Hematopoietic multipotent progenitor cell treated with erythropoietin and hydrocortisone succinate and interleukin-3 and kit ligand, for 15 days (in vitro differentiated cells): ENCODE measurements around the gene TADA2B.
"Not testable (repeated sequence)": the region's sequence is repeated elsewhere in the genome, so short reads cannot be mapped to it uniquely, and the experiment has no call there.

Experiments used
- DNase-seq: peaks from one replicate; pipeline ENCODE4 v3.0.0-alpha.2; 2015; ENCODE audit warnings: low spot score

TADA2B gene

DNA sequence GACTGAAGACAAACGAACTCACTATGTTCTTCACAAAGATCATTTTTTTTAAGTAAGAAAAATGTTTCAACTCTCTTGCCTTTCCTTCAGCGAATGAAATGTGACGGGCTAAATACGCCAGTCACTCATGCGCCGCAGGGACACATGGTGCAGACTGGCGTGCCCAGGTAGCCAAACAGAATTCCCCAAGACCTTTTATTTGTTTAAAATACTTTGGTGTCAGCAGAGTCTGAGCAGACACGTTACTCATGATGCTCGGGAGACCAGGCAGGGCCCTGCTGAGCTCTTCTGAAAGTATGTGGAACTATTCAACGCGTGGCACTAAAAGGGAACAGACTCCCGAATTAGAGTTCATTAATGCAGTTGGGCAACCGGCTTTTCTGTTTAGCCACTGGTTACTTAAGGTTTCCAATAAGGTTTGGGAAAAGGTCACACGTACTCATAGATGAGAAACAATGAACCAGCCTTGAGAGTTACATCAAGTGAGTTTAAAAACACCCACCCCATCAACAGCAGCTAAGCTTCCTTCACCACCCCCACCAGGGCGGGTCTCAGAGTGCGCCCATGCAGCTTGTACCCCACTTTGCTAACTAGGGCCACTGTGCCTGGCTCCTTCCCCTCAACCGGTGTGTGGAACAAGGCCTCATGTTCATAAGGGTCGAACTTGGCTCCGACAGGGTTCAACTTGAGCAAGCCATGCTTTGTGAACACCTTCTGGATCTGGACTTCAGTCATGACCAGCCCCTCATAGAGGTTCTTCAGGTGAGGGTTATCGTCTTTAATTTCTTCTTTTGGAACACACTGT, 17.4 kb downstream of the TADA2B start:
- DNase-seq = no peak

DNA sequence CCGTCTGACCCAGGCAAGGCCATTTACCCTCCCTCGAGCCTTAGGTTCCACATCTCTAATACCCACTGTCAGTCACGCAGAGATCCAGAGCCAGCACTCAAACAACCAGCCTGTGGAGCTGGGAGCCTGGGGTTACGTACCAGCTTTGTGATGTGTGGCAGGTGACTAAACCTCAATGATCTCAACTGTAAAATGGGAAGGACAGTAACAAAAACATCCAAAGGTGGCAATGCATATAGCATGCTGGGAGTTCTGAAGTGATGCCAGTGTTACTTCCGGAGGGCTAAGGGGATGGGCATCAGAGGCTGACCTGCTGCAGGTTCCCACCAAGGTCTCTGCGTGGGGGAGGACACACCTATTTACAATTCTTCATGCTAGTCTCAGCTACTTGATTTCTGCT, 18.6 kb downstream of the TADA2B start:
- no peak for DNase-seq

DNA sequence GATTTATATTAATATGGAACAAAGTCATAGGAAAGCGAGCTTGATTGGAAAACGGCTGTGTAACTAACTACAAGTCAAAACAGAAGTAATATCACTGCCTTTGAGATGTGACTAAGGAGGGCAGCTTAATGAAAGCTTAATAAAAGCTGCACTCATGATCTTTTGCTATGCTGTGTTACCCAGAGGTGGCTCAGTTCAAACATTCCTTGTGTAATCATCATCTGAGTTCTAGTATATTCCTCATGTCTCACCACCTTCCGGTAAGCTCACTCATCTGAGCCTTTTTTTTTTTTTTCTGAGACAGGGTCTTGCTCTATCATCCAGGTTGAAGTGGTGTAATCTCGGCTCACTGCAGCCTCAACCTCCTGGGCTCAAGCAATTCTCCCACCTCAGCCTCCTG, 19.6 kb downstream of the TADA2B start:
- no peak for DNase-seq

DNA sequence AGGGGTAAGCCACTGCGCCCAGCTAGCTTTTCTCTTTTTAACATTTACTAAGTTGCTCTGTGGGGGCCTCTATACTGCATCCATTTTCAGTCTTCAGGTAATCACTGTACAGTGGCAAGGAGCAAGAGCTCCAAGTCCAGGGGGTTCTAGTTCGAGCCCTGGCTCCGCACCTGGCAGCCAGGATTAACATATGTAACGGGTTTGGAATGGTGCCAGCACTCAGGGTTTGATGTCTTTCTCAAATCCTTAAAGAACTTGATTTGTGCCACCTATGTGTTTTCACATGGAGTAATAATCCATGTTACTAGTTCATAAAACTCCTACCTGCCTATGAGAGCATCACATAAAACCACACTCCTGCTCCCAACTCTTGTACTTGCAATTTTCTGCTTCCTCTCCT, 20.2 kb downstream of the TADA2B start:
- DNase-seq = no peak

DNA sequence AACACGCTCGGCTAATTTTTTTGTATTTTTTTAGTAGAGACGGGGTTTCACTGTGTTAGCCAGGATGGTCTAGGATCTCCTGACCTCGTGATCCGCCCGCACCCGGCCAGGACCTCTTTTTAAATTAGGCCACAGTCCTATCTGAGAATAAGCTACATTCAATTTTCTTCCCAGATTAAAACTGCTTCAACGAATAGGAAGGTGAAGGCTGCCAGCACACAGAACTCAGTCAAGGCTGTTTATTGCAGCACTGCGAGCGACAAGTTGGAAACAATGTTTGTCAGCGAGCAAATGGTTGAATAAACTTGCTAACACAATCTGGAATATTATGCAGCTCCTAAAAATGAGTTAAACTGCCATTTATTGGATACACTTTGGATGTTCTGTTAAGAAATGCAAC, 22.8 kb downstream of the TADA2B start:
- no peak for DNase-seq

DNA sequence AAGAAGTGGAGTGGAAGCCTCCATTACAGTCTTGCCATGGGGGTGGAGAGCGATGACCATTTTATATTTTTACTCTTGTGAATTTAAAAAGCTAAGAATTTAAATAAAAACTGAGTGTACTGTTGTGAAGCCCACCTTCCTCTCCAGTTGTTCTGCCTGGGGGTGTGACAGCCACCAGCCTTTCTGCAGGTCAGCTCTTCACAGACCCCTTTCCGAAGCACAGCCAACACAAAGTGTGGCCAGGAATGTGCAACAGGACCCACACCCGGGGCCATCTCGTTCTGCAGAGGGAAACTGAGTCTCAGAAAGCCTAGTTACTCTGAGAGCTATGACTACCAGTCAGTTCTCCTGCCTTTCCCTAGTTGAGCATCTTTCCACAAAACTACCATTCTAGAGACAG, 23.3 kb downstream of the TADA2B start:
- DNase-seq = no peak

DNA sequence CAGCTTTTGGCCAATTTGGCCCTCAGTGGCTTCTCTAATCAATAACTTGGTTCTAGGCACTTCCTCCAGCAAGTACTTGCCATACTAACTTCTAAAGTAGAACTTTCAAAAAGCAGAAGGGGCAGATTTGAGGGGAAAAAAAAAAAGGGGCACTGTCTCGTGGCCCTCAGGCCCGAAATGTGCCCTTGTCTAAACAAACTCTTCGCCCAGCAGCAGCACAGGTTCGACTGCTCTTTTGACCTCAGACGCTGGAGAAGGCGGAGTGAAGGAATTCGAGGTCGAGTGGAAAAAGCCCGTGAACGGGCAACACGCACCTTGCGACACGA, 23.9 kb downstream of the TADA2B start:
- no peak for DNase-seq

DNA sequence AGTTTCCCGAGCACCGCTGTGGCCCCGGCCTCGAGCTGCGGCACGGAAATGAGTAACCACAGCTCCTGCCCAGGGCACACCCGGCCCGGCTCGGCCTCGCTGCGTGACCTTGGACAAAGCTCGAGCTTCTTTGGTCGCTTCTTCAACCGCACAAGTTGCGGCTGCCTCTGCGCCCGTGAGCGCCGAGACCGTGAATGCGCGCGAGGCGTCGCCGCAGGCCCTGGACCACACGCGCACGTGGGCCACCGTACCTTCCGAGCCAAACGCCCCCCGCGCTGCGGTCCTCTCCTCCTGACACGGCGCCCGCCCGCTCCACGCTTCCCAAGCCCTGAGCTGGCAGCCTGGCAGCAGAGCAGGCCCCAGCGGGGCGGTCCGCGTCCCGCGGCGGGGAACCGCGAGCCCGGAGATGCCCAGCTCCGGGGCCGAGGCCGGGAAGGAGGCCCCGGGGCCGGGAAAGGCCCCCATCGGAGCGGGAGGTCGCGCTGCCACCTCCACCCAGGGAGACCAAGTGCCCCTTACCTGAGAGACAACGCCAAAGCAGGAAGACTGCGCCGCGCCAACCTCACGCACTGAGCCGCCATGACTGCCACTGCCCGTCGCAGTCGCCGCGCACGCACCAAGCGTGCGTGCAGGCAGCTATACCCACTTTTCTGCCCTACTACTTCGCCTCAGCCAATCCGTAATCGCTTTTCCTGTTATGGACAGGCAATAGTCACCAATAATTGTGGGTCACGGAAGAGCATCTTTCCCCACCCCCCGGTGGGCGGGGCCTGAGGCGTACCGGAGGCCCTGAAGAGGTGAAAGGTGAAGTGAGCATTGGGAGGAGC, 24.5 kb downstream of the TADA2B start, which contains the start of gene GRPEL1:
TSS of gene GRPEL1 (minus strand) at position 613 of the 827 bp plus-strand sequence. CDS start at position 581, 32 bp downstream.
- peak; percentile 100 for DNase-seq

DNA sequence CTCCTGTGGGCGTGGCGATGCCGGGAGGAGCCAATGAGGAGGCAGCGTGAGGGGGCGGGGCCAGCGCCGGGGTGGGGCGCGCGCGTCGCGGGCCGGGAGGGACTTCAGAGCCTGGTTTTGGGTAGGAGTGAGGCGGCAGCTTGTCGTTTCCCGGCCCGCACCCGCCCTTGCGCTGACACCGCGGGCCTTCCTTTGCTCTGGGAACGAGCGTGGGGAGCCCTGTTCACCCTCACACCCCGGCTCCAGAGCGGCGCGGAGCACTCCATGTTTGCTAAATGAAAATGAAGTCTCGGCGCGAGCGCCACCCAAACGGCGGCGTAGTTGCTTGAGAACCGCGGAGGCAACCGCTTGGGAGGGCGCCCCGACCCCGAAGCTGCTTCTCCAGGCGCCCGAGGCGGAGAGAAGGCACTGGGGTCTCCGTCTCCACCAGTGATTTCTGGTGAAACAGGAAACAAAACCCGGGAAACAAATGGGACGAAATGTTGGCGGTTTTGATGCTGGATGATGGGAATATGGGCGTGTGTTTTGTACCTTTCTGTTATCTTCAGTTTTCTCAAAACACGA, 25.2 kb downstream of the TADA2B start:
- no peak for DNase-seq

DNA sequence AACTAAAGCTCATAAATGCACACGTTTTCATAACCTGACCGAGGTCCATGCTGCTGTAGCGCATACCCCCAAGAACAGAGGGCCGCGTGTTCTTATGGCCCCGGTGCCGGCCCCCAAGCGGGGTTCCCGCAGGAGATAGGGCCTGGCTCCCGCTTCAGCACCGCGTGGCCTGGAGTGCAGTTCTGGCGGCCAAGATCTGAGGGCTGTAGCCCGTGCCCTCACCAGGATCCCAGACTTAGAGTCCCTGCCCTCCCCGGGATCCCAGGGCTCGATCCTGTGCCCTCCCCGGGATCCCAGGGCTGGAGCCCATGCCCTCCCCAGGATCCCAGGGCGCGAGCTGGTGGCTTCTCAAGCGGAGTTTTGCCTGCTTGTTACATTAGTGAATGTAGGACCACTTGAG, 25.7 kb downstream of the TADA2B start:
- DNase-seq = no peak

DNA sequence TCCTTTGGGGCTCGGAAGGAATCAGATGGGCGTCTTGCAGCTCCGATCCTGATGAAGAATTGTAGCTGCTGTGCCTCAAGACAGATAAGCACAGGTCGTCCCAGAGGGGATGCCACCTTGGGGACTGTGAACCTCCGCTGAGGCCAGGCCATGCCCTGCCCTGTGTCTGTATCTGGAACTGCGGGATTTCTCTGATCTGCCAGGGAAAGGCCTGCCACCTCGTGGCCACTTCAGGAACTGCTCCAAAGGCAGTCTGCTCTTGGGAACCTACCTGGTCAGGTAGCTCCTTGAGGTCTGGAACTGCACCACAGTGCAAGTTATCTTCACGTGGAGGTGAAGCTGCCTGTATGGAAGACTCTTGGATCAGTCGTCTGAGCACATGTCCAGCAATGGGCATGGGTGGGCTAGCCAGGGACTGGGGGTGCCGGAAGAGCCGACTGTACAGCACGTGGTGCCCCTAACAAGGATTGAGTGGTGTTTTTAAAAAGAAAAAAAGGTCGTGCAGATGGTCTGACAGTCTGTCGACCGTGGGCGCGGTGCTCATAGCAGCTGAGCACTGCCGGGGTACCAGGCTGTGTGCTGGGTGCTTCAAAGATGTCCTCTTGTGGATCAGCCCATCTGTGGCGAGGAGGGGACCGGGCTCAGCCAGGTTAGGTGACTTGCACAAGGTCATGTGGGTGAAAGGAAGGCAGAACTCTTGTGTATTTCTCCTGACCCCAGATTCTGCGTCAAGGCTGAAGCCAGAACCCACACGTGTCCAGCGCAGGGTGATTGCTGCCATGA, 27.7 kb downstream of the TADA2B start:
- peak; percentile 89 for DNase-seq

DNA sequence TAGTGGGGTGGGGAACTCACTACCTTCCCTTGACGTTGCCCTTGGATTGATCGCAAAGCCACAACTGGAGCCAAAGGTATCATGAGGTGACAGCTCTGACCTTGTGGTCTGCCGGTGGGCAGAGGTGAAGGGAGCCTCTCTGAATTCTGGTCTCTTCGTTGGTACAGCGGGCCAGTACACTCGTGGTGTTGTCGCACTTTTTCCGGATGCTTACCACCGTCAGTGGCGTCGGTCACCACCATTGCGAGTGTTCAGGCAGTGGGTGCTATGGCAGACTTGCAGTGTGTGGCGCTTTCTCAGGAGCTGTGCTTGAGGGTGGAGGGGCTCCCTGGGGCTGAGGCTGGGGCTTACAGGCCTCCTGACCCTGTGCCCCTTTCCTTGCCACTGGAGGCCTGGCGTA, 29.9 kb downstream of the TADA2B start:
- DNase-seq = no peak

DNA sequence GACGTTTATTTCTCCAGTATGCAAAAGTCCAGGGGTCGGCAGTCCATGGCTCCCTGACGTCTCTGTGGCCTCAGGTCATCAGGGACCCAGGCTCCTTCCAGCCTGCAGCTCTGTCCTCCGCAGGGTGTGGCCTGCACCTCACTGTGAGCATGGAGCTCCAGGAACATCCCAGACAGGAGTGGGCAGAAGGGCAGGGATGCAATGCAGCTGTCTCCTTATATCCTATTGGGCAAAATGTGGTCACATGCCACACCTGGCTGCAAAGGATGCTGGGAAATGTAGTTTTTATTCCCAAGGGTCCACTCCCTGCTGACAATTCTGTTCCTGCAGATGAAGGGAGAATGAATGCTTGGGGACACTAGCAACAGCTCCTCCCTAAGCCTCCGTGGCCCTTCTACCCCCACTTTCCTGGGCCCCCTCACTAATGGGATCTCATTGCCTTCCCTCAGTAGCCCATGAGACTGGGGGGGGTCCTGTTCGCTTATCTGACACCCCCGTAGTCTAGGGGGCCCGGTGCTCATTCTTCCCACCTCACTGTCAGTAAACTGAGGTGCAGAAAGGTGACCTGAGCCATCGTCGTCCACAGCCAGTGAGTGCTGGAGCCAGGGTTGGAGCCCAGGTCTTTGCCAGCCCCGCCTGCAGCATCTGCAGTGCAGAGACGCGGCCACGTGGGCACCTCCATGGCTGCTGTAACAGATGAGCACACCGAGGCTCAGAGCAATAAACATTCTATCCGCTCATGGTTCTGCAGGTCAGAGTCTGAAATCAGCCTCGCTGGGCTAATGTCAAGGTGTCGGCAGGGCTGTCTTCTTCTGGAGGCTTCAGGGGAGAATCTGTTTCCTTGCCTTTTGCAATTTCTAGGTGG, 30.6 kb downstream of the TADA2B start:
- DNase-seq = peak; percentile 53

DNA sequence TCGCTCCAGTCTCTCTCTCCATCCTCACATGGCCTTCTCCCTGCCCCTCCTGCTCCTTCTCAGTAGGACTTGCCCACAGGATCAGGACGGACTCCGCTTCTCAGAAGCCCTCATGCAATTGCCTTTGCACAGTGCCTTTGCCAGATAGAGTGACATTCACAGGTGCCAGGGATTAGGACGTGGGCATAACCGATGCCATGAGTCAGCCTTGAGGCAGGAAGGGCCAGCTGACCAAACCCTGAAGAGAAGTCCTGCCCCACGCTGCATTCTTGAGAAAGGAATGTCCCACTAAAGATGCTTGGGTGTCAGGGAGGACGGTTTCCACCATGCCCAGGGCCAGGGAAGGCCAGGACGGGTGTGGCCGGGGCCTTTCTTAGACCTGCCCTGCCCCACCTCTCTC, 31.3 kb downstream of the TADA2B start:
- no peak for DNase-seq

DNA sequence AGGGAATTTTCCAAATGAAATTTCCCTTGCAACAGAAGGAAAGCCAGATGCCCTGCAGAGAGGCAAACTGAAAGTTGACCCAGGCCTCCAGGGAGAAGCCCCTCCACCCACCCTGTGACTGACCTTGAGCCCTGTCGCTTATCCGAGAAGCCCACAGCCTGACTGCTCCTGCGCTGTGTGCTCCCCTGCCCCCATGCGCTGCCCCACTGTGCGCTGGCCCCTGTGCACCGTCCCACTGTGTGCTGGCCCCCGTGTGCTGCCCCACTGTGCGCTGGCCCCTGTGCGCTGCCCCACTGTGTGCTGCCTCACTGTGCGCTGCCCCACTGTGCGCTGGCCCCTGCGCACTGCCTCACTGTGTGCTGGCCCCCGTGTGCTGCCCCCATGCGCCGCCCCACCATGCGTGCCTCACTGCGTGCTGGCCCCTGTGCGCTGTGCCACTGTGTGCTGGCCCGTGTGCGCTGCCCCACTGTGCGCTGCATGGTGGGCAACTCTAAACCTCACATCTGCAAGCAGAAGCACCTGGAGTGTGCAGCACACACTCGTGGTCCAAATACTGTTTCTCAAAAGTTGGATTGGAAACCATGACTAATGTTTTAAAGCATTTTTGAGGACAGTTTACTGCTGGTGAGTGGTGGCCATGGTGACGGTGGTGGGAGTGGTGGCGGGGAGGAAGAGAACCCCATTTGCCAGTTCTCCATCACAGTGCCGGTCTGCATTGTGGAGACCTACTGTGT, 33.0 kb downstream of the TADA2B start:
- DNase-seq = no peak

DNA sequence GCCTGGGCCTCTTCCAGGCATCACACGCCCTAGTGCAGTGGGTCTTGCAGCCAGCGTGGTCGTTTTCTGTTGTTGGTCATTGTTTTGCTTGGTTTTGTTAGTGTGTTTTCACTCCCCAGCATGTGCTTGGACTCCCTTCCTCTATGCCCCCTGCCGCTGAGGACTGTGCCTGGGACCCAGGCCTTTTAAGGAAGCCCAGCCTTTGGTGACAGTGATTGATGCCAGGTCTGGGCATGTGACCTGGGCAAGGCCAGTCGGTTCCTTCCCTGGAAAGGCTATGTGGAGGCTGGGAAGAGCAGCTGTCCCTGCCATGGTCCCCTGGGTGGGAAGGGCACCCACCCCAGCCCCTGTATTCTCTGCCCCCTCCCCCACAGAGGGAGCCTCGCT, 33.5 kb downstream of the TADA2B start:
- DNase-seq = no peak

DNA sequence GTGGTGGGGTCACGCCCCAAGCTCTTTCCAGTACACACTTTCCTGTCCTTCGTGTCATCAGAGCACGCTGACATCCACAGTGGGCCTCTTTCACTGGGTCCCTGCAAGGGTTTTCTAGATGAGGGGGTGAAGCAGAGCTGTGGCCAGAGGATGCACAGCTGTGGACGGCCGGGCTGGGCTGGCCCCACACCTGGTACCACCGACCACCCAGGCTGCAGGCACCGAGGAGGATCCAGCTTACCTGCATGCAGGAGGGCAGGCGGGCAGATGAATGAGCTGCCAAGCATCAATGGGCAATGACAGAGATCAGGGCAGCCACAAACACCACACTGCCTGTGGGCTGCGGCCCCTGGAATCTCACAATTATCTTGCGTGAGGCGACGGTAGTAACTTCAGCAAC, 34.2 kb downstream of the TADA2B start:
- DNase-seq = no peak

DNA sequence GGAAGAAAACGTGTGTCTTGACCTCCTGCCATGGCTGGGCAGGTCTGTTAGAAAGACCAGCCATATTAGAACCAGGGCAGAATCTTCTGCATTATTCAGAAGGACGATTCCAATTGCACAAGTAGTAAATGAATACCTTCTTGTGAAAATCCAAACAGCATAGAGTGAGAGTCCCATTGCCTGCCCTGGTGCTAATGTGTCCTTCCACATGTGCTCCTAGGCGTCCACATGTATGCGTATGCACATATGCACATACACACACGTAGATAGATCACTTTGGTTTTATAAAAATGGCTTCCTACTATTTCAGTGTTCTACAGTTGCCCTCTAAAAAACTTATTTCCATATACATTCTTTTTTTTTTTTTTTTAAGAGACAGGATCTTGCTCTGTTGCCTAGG, 34.9 kb downstream of the TADA2B start:
- DNase-seq = no peak

DNA sequence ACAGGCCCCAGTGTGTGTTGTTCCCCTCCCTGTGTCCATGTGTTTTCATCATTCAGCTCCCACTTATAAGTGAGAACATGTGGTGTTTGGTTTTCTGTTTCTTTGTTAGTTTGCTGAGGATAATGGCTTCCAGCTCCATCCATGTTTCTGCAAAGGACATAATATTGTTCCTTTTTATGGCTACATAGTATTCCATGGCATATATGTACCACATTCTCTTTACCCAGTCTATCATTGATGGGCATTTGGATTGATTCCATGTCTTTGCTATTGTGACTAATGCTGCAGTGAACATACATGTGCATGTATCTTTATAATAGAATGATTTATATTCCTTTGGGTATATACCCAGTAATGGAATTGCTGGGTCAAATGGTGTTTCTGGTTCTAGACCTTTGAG, 36.3 kb downstream of the TADA2B start:
- not testable (repeated sequence) for DNase-seq

DNA sequence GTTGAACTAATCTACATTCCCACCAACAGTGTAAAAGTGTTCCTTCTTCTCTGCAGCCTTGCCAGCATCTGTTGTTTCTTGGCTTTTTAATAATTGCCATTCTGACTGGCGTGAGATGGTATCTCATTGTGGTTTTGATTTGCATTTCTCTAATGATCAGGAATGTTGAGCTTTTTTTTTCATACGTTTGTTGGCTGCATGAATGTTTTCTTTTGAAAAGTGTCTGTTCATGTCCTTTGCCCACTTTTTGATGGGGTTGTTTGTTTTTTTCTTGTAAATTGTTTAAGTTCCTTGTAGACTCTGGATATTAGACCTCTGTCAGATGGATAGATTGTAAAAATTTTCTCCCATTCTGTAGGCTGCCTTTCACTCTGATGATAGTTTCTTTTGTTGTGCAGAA, 36.7 kb downstream of the TADA2B start:
- not testable (repeated sequence) for DNase-seq
